ENCODE data around the gene CHGA. TPM values are rescaled to one million over a fixed set of nuclear protein-coding genes. Genes with fewer than 3 reads are reported as not detected.

The CHGA gene
- polyA plus RNA-seq, 3 donors, result not detected

GRCh38 chr14:92963301-92964123 is 40.6 kb downstream of the CHGA start:
- peak overlapping the region; percentile 4 for H3K9ac ChIP-seq (ENCODE audit: insufficient read depth, low read length, poor library complexity, severe bottlenecking)
- H3K27me3 Mint-ChIP-seq (ENCODE audit: low read depth in 3 of 3), result peaks cover 0 to 1% (median 1%) of the 10 kb centered on the region in 3 donors
- peaks cover 52 to 67% of the 10 kb centered on the region in 2 donors for H3K36me3 Mint-ChIP-seq
- no peak for DNase-seq
- no peak overlapping the region for H3K4me2 ChIP-seq (replicated peaks; ENCODE audit: extremely low read depth, low read length, poor library complexity, severe bottlenecking)
- H2AFZ ChIP-seq (ENCODE audit: insufficient read depth, low read depth, low read length, poor library complexity, severe bottlenecking), result no peak overlapping the region
- H3K4me1 Mint-ChIP-seq, result peaks cover 8% of the 10 kb centered on the region
- peaks cover 0 to 2% of the 10 kb centered on the region in 2 donors for H3K4me1 ChIP-seq (ENCODE audit: control insufficient read depth in 1 of 2, insufficient read depth in 2 of 2, low read length in 2 of 2)
- H4K20me1 ChIP-seq (ENCODE audit: insufficient read depth, low read length), result peaks cover 95% of the 10 kb centered on the region
- no peak overlapping the region for H3K4me3 ChIP-seq (replicated peaks in 1 of 3; ENCODE audit: low read depth in 2 of 3, low read length in 3 of 3)
- WGBS (ENCODE audit: insufficient coverage), result 96% methylated on average over 5 of the region's 14 CpGs
- peaks cover 62% of the 10 kb centered on the region for H3K79me2 ChIP-seq (ENCODE audit: insufficient read depth, low read length)
- TF ChIP-seq CTCF (IDR thresholded peaks at IDR 0.05), result no peak
- no peaks in the 10 kb centered on the region for H3K27me3 ChIP-seq (ENCODE audit: control insufficient read depth in 2 of 2, insufficient read depth in 2 of 2, low read length in 2 of 2)
- peak overlapping the region in 2 of 7 donors; percentile 54 to 81 for H3K27ac Mint-ChIP-seq
- H3K9me3 Mint-ChIP-seq, result peaks cover 0 to 6% (median 3%) of the 10 kb centered on the region in 7 donors
- H3K36me3 ChIP-seq (replicated peaks in 1 of 2; ENCODE audit: control insufficient read depth in 1 of 2, insufficient read depth in 2 of 2, low read length in 2 of 2), result peaks cover 48 to 56% of the 10 kb centered on the region in 2 donors
- H3K27ac ChIP-seq (ENCODE audit: low read depth in 1 of 2, low read length in 2 of 2), result peak overlapping the region in 1 of 2 donors; percentile 36
- no peak overlapping the region for H3K4me3 Mint-ChIP-seq
- no peaks in the 10 kb centered on the region for H3K9me3 ChIP-seq (replicated peaks in 1 of 2; ENCODE audit: control insufficient read depth in 1 of 2, insufficient read depth in 1 of 2, low read length in 2 of 2)
- intact Hi-C loops (cut with micrococcal nuclease), result no loop called here

- intact Hi-C loops (cut with micrococcal nuclease), result no loop called here
- no peak overlapping the region for H2AFZ ChIP-seq (ENCODE audit: insufficient read depth, low read depth, low read length, poor library complexity, severe bottlenecking)
- no peak overlapping the region for H3K9ac ChIP-seq (ENCODE audit: insufficient read depth, low read length, poor library complexity, severe bottlenecking)
- Mint-ChIP-seq H3K27ac (peak overlapping the region in 3 of 7 donors; percentile 12 to 54 (median 18)), H3K9me3 (peaks cover 0 to 6% (median 3%) of the 10 kb centered on the region in 7 donors), H3K27me3 (ENCODE audit: low read depth in 3 of 3) (peaks cover 0 to 1% (median 1%) of the 10 kb centered on the region in 3 donors), H3K4me1 (peaks cover 8% of the 10 kb centered on the region), H3K36me3 (peaks cover 45 to 64% of the 10 kb centered on the region in 2 donors), H3K4me3 (no peak overlapping the region)
- H3K27me3 ChIP-seq (ENCODE audit: control insufficient read depth in 2 of 2, insufficient read depth in 2 of 2, low read length in 2 of 2), result no peaks in the 10 kb centered on the region
- no peak overlapping the region for H3K4me3 ChIP-seq (replicated peaks in 1 of 3; ENCODE audit: low read depth in 2 of 3, low read length in 3 of 3)
- no peaks in the 10 kb centered on the region for H3K9me3 ChIP-seq (replicated peaks in 1 of 2; ENCODE audit: control insufficient read depth in 1 of 2, insufficient read depth in 1 of 2, low read length in 2 of 2)
- peak overlapping the region in 1 of 2 donors; percentile 61 for H3K27ac ChIP-seq (ENCODE audit: low read depth in 1 of 2, low read length in 2 of 2)
- H3K4me1 ChIP-seq (ENCODE audit: control insufficient read depth in 1 of 2, insufficient read depth in 2 of 2, low read length in 2 of 2), result peaks cover 0 to 2% of the 10 kb centered on the region in 2 donors
- H3K36me3 ChIP-seq (replicated peaks in 1 of 2; ENCODE audit: control insufficient read depth in 1 of 2, insufficient read depth in 2 of 2, low read length in 2 of 2), result peaks cover 39 to 47% of the 10 kb centered on the region in 2 donors
- no peak overlapping the region for H3K4me2 ChIP-seq (replicated peaks; ENCODE audit: extremely low read depth, low read length, poor library complexity, severe bottlenecking)
- no peak for DNase-seq
- no peak for TF ChIP-seq CTCF (IDR thresholded peaks at IDR 0.05)
- WGBS (ENCODE audit: insufficient coverage), result 100% methylated on average over 8 of the region's 12 CpGs
- H4K20me1 ChIP-seq (ENCODE audit: insufficient read depth, low read length), result peaks cover 96% of the 10 kb centered on the region
- peaks cover 69% of the 10 kb centered on the region for H3K79me2 ChIP-seq (ENCODE audit: insufficient read depth, low read length)
Observed at GRCh38 chr14:92964124-92965109, 41.5 kb downstream of the CHGA start.
